ENCODE results near the gene MARCHF5.

DNA sequence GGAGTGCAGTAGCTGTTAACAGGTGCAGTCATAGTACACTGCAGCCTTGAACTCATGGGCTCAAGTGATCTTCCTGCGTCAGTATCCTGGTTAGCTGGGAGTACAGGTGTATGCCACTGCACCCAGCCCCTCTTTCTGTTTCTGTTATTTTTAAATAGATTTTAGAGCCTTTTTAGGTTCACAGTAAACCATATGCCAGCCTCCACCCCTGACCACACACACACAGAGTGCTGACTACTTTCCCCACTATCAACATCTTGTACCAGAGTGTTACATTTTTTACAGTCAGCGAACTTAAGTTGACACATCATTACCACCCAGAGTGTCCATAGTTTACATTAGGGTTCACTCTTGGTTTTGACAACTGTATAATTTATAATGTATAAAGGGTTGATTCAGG, 32.1 kb downstream of the MARCHF5 start:
- TF ChIP-seq, protein P1, sequence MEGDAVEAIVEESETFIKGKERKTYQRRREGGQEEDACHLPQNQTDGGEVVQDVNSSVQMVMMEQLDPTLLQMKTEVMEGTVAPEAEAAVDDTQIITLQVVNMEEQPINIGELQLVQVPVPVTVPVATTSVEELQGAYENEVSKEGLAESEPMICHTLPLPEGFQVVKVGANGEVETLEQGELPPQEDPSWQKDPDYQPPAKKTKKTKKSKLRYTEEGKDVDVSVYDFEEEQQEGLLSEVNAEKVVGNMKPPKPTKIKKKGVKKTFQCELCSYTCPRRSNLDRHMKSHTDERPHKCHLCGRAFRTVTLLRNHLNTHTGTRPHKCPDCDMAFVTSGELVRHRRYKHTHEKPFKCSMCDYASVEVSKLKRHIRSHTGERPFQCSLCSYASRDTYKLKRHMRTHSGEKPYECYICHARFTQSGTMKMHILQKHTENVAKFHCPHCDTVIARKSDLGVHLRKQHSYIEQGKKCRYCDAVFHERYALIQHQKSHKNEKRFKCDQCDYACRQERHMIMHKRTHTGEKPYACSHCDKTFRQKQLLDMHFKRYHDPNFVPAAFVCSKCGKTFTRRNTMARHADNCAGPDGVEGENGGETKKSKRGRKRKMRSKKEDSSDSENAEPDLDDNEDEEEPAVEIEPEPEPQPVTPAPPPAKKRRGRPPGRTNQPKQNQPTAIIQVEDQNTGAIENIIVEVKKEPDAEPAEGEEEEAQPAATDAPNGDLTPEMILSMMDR (IDR thresholded peaks at IDR 0.05) = no peak
- no peak for TF ChIP-seq EZH2 (IDR thresholded peaks at IDR 0.05; ENCODE audit: borderline replicate concordance, insufficient read depth, low read depth, low read length, poor library complexity, severe bottlenecking)
